Measurements from ENCODE around the gene SLC25A22.

Gene SLC25A22

DNA sequence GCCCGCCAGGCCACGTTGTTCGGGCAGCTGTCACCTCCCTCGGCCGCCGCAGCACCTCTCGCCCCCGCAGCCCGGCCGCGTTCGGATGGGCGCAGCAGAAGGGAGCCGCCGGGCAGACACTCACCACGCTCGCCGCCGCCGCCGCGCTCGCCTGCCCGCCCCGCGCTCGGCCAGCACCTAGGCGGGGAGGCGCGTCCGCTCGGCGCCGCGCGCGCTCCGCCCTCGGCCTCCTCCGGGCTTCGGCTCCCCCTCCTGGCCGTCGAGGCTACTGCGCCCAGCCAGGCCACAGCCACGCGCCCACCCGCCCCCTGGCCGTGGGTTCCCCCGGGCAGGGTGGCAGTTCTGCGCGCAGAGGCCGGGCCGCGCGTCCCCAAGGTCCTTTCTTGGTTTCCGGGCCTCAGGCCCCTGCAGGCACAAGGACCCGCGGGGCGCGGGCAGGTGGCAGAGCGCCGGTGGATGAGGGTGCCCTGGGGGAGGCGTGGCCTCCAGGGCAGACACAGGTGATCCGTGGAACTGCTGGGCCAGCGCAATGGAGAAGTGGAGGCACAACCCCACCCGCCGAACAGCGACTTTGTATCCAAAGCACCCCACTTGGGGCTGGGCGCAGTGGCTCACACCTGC is at the start of gene SLC25A22:
Gene SLC25A22 (minus strand): TSS at position 189 of the 621 bp plus-strand sequence. CDS start 3,275 bp downstream, outside the sequence.
- no peak within 1 kb of the TSS for H3K9ac ChIP-seq (ENCODE audit: low read depth, low read length)
- H3K36me3 ChIP-seq (ENCODE audit: control insufficient read depth, insufficient read depth, low read length), result peaks cover 44% of the 10 kb centered on the region
- no peaks in the 10 kb centered on the region for H3K9me3 ChIP-seq (ENCODE audit: control insufficient read depth, insufficient read depth, low read length)
- H3K27me3 ChIP-seq (ENCODE audit: control insufficient read depth, insufficient read depth, low read length), result no peaks in the 10 kb centered on the region
- peaks cover 4% of the 10 kb centered on the region for H3K4me1 ChIP-seq (ENCODE audit: control insufficient read depth, insufficient read depth, low read length)
- H3K4me3 ChIP-seq (ENCODE audit: low read depth, low read length), result peak within 1 kb of the TSS; percentile 74

GRCh38 chr11:847876-848275 is 49.8 kb upstream of the SLC25A22 start:
- Histone ChIP-seq H3K4me1 (ENCODE audit: control insufficient read depth, insufficient read depth, low read length) (peaks cover 16% of the 10 kb centered on the region), H3K4me3 (ENCODE audit: low read depth, low read length) (no peak overlapping the region), H3K9me3 (ENCODE audit: control insufficient read depth, insufficient read depth, low read length) (no peaks in the 10 kb centered on the region), H3K27me3 (ENCODE audit: control insufficient read depth, insufficient read depth, low read length) (no peaks in the 10 kb centered on the region), H3K36me3 (ENCODE audit: control insufficient read depth, insufficient read depth, low read length) (no peaks in the 10 kb centered on the region), H3K9ac (ENCODE audit: low read depth, low read length) (no peak overlapping the region)

- H3K4me3 ChIP-seq (ENCODE audit: low read depth, low read length), result no peak overlapping the region
- H3K36me3 ChIP-seq (ENCODE audit: control insufficient read depth, insufficient read depth, low read length), result no peaks in the 10 kb centered on the region
- H3K4me1 ChIP-seq (ENCODE audit: control insufficient read depth, insufficient read depth, low read length), result peaks cover 16% of the 10 kb centered on the region
- H3K9ac ChIP-seq (ENCODE audit: low read depth, low read length), result no peak overlapping the region
- H3K27me3 ChIP-seq (ENCODE audit: control insufficient read depth, insufficient read depth, low read length), result no peaks in the 10 kb centered on the region
- no peaks in the 10 kb centered on the region for H3K9me3 ChIP-seq (ENCODE audit: control insufficient read depth, insufficient read depth, low read length)
These were observed 48.5 kb upstream of the SLC25A22 start for GRCh38 chr11:846496-847098.

GRCh38 chr11:845872-846495 is 47.9 kb upstream of the SLC25A22 start:
- no peaks in the 10 kb centered on the region for H3K9me3 ChIP-seq (ENCODE audit: control insufficient read depth, insufficient read depth, low read length)
- H3K36me3 ChIP-seq (ENCODE audit: control insufficient read depth, insufficient read depth, low read length), result no peaks in the 10 kb centered on the region
- peak overlapping the region; percentile 18 for H3K4me3 ChIP-seq (ENCODE audit: low read depth, low read length)
- H3K4me1 ChIP-seq (ENCODE audit: control insufficient read depth, insufficient read depth, low read length), result peaks cover 17% of the 10 kb centered on the region
- no peak overlapping the region for H3K9ac ChIP-seq (ENCODE audit: low read depth, low read length)
- no peaks in the 10 kb centered on the region for H3K27me3 ChIP-seq (ENCODE audit: control insufficient read depth, insufficient read depth, low read length)

GRCh38 chr11:844693-845644 is 46.9 kb upstream of the SLC25A22 start:
- H3K9ac ChIP-seq (ENCODE audit: low read depth, low read length), result peak overlapping the region; percentile 12
- H3K4me1 ChIP-seq (ENCODE audit: control insufficient read depth, insufficient read depth, low read length), result peaks cover 17% of the 10 kb centered on the region
- H3K9me3 ChIP-seq (ENCODE audit: control insufficient read depth, insufficient read depth, low read length), result no peaks in the 10 kb centered on the region
- peak overlapping the region; percentile 70 for H3K4me3 ChIP-seq (ENCODE audit: low read depth, low read length)
- H3K36me3 ChIP-seq (ENCODE audit: control insufficient read depth, insufficient read depth, low read length), result peaks cover 5% of the 10 kb centered on the region
- no peaks in the 10 kb centered on the region for H3K27me3 ChIP-seq (ENCODE audit: control insufficient read depth, insufficient read depth, low read length)

DNA sequence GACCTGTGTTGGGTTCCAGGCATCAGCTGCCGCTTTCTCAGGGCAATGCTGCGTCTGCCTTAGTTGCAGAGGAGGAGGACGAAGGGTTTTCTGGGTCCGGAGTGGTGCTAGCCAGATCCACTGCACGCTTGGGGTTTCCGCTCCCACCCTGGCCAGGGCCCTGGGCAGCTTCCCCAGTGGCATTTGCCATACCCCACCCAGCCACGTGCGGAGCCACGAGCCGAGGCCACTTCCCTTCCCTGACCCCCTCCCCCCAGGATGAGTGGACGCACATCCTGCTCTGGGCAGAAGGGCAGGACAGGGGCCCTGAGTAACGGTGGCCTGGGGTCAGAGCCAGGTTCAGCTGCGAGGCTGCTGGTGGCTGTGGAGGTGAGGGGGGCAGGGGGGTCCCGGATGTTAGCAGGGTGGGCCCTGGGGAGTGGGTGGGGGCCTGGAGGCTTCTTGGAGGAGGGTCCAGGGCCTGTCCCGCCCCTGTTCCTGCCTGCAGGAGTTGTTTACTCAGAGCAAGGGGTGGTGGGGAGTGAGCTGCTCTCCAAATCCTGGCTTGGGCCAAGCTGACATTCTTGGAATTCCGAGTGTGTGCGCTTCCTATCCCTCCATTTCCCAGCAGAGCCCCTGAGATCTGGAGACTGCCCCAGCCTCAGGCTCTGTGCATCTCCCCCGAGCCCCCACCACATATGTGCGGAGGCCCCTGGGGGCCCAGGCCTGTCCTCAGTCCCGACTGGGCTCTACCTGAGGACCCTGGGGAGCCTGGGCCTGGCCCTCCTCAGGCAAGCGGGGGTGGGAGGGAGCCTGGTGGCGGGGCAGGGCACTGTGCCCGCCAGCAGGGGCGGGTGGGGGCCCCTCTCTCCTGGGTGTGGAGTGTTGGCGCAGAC is 46.0 kb upstream of the SLC25A22 start:
- Histone ChIP-seq H3K4me1 (ENCODE audit: control insufficient read depth, insufficient read depth, low read length) (peaks cover 17% of the 10 kb centered on the region), H3K4me3 (ENCODE audit: low read depth, low read length) (peak overlapping the region; percentile 78)

GRCh38 chr11:843086-843734 is 45.1 kb upstream of the SLC25A22 start:
- Histone ChIP-seq H3K9me3 (ENCODE audit: control insufficient read depth, insufficient read depth, low read length) (no peaks in the 10 kb centered on the region), H3K9ac (ENCODE audit: low read depth, low read length) (peak overlapping the region; percentile 70), H3K36me3 (ENCODE audit: control insufficient read depth, insufficient read depth, low read length) (peaks cover 20% of the 10 kb centered on the region), H3K4me3 (ENCODE audit: low read depth, low read length) (peak overlapping the region; percentile 78), H3K27me3 (ENCODE audit: control insufficient read depth, insufficient read depth, low read length) (no peaks in the 10 kb centered on the region), H3K4me1 (ENCODE audit: control insufficient read depth, insufficient read depth, low read length) (peaks cover 18% of the 10 kb centered on the region)

More for the DNA sequence above, 46.0 kb upstream of the SLC25A22 start:
- H3K36me3 ChIP-seq (ENCODE audit: control insufficient read depth, insufficient read depth, low read length), result peaks cover 14% of the 10 kb centered on the region
- no peaks in the 10 kb centered on the region for H3K27me3 ChIP-seq (ENCODE audit: control insufficient read depth, insufficient read depth, low read length)
- H3K9me3 ChIP-seq (ENCODE audit: control insufficient read depth, insufficient read depth, low read length), result no peaks in the 10 kb centered on the region
- peak overlapping the region; percentile 70 for H3K9ac ChIP-seq (ENCODE audit: low read depth, low read length)

DNA sequence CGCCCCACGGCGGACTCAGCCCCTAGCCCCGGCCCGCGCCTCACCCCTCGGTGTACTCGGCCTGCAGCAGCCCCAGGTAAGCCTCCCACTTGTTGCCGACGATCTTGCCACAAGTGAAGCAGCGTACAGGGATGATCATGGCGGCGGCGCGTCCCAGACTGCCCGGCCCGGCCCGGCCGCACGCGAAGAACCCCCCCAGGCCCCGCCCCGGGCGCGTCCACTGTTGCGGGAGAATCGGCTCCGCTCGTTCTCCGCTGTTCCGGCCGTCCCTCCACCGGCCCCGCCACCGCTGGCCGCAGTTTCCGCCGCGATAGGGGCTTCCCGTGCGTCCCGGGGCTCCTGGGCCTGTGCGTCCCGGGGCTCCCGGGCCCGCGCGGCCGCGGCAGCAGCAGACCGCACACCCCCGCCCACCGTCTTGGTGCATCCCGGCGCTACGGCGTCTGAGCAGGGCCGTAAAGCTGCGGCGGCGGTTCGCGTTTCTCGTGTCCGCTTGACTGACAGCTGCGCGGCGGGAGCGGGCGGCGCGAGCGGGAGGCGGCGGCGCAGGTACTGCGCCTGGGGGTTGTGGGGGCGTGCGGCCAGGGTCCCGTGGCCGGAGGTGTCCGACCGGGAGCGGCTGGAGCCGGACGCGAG is 44.4 kb upstream of the SLC25A22 start, which contains the start of the genes POLR2L and TSPAN4:
Gene POLR2L (minus strand): TSS at position 160 of the 633 bp plus-strand sequence. CDS start 21 bp downstream, at position 139.
Gene TSPAN4 (plus strand): TSS at position 483 of the 633 bp plus-strand sequence. CDS start 7,453 bp downstream, outside the sequence.
- H3K36me3 ChIP-seq (ENCODE audit: control insufficient read depth, insufficient read depth, low read length), result peaks cover 27% of the 10 kb centered on the region

GRCh38 chr11:841981-842369 is 43.9 kb upstream of the SLC25A22 start:
- H3K4me3 ChIP-seq (ENCODE audit: low read depth, low read length), result peak overlapping the region; percentile 78
- peak overlapping the region; percentile 89 for H3K9ac ChIP-seq (ENCODE audit: low read depth, low read length)
- peaks cover 31% of the 10 kb centered on the region for H3K36me3 ChIP-seq (ENCODE audit: control insufficient read depth, insufficient read depth, low read length)
- no peaks in the 10 kb centered on the region for H3K9me3 ChIP-seq (ENCODE audit: control insufficient read depth, insufficient read depth, low read length)
- no peaks in the 10 kb centered on the region for H3K27me3 ChIP-seq (ENCODE audit: control insufficient read depth, insufficient read depth, low read length)
- H3K4me1 ChIP-seq (ENCODE audit: control insufficient read depth, insufficient read depth, low read length), result peaks cover 18% of the 10 kb centered on the region

More for the DNA sequence above, 44.4 kb upstream of the SLC25A22 start, which contains the start of the genes POLR2L and TSPAN4:
- H3K9ac ChIP-seq (ENCODE audit: low read depth, low read length), result peak within 1 kb of the TSS; percentile 89
- H3K27me3 ChIP-seq (ENCODE audit: control insufficient read depth, insufficient read depth, low read length), result no peaks in the 10 kb centered on the region
- H3K4me1 ChIP-seq (ENCODE audit: control insufficient read depth, insufficient read depth, low read length), result peaks cover 18% of the 10 kb centered on the region
- H3K4me3 ChIP-seq (ENCODE audit: low read depth, low read length), result peak within 1 kb of the TSS; percentile 78
- H3K9me3 ChIP-seq (ENCODE audit: control insufficient read depth, insufficient read depth, low read length), result no peaks in the 10 kb centered on the region

Measured in iPS-15b (cell line).